ENCODE results near the gene SKAP2.

The SKAP2 gene

DNA sequence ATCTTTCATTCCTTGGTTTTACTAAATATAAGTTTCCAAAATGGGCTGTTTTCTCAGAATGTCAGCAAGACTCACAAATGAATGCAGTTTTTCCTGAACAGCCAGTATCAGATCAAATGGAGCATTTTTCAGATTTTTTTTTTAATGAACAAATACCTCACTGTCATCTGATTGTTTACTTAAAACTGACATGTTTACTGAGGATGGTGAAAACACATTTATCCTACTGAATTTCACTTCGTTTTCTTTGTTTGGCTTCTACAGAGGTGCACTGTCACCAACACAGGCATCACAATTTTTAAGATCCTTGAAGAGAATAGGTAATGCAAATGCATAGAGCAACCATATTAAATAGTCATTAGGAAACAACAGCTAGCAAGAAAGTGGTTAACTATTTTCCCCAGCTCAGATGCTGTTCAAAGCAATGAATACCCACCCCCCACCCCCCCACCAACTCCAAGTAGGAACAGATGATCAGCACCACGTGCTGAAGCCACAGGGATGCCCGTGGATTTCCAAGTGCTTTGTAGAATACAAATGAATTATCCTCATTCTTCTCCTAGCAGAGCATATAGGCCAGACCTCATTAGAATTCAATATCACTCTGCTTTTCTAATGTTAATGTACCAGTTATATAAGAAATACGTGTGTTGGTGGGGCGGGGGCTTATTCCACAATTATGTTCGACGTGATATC lies 205.9 kb downstream of the SKAP2 start:
- DNase-seq, result no peak

DNA sequence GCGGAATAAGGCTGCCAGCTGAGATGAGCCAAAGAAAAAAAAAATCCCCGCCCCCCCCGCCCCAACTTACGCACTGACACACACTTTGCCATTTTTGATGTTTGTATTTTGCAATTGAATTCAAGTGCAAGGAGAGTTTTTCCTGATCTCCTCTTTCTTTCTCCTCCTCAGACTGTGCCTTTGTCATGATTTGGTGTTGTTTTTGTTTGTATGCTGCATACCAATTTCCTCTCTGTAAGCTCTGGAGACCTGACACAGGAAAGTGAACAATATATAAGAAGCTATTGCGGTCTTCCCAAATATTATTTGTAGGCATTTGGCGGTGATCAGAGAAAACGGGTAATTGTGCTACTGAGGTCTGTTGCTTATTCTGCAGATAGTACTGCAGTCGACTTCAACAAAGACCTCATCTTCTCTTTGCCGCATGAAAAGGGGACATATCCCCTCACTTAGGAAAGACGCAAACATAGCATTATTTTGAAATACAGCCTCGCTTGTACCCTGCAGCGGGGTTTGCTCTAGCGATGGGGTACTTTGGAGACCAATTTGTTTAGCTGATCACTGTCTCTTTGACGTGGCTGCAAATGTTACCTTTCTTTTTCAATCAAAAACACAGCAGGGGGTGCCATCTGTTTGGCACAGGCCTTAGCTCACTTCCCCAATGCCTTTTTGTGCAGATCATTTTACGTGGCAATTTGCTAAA lies 206.6 kb downstream of the SKAP2 start:
- no peak for DNase-seq

DNA sequence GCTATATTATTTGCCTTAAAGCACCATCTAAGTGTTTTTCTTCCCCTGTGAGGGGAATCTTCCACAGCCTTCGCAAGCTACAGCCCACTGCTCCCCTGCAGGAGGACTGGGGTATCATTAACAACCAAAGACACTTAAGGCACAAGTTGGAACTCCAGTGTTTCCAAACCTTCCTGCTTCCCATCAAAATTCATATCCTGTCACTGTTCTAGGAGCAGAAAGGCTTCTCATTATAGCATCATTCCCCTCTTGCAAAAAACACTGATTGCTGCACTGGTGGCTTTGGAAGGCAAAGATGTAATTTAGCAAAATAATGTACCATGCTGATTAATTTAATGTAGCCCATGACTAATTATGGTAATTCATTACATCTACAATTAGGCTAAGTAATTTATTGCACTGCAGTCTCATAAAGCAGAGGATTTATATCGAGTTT lies 207.2 kb downstream of the SKAP2 start:
- DNase-seq, result no peak

DNA sequence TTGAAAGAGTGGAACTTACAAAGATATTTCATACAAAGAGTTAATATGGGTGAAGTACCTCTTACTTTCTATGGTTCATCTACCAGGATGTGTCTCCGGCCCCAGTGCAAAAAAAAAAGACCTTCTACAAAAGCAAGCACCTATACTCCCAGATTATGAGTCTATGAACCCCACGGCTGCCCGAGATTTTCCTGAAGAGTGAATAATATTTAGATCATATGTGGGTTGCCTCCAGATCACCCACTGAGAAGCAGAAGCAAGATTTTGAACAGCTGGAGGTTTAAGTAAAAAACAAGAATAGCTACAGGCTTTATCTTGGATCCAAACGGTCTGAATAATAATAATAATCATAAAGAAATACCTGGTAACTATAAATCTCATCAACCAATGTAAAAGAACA lies 207.7 kb downstream of the SKAP2 start:
- DNase-seq, result no peak

DNA sequence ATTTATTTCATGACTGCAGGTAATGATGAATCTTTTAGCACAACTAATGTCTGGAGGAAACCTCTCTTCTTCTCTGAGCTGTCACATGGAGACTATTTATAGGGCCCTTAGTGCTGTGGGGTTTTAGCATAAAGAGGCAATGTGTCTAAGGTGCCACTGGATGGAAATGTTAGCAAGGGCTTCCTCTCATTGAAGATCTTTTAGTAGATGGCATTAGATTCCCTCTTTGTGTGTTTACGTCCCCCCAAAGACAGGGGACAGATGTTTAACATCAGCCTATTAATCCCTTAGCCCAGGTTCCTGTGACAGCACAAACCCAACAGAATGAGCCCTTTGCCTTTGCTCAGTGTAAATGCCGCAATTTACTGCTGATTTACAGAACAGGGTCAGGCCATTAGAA lies 208.6 kb downstream of the SKAP2 start:
- DNase-seq, result no peak

DNA sequence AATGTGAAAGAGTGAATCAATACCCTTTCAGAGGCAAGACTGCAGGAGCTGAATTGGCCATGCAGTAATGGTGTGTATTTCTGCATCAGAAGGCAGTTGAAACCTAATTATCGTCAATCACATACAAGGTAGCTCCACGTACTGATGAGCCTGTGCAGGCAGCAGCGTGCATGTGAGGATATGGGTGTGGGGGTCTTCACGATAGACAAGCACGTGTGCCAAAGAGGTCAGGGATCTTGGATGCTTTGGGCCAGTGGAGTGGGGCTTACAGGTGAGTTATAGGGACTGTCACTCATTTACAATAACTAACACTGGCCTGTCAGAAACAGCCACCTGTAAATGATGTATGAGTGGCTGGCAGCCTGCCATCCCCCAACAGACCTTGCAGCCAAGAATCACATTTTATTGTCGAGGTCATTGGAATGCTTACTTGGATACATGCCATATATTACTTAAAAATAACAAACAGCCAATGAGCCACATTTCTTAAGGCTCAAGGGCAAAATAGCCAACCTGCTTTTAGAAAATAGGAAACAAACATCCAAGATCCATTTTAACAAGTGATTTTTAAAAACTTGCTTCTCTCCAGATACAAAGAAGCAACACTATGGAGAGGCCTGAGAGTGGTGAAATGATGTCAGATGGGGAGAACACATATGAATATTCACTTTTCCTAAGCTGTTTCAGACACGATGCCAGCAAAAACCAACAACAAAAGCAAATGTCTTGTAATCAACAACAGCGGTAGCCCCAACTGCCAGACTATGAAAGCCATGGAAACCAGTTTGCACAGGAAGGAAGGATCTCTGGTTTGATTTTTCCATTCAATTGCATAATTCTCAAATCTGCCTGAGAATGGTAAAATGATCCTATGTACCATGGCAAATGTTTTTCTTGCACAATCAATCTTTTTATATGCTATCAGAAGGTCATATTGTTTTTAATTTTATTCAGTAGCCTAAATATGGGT lies 210.7 kb downstream of the SKAP2 start:
- no peak for DNase-seq

DNA sequence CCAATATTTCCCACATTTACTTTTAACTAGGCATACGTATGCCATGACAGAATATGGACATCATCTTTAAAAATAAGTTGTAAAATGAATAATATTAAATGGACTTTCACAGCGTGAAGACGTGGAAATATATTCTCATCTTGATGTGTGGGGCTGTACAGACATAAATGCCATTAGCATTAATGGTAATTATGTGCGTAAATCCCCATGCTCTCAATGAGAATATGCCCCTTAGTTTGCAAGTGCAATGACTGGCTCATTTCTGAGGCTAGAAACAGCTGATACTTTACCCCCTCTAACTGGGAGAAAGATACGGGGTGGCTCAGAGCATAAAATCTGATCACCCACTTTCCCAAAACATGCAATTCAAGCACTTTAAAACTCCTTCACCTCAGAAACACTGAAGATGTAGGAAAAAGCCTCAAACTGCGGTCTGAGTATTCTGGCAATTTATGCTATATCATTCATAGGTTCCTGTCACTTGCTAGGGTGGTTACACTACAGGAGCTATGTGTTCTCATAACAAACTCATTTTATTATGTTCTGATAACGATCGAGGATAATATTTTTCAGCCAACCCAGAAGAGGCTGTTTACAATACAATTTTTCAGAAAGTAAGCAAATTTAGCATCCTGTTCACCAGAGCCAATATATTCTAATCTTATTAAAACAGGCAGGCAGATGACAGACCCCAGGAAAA lies 211.8 kb downstream of the SKAP2 start:
- no peak for DNase-seq

DNA sequence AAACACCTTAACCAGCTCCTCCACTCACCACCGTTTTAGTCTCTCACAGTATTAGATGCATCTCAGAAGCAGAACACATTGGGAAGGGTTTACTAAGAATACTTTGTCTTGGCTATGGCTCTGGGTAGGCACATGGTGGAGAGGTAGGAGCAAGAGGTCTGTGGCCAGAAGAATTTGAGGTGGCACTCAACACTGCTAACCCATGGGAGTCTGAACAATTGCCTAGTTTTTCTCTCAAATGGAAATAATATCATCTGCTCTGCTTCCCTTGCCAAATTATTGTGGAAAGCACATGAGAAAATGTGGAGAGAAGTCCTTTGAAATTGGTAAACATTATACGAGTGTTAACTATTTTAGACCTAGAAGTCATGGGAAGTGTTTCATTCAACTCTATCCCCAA lies 214.3 kb downstream of the SKAP2 start:
- no peak for DNase-seq

DNA sequence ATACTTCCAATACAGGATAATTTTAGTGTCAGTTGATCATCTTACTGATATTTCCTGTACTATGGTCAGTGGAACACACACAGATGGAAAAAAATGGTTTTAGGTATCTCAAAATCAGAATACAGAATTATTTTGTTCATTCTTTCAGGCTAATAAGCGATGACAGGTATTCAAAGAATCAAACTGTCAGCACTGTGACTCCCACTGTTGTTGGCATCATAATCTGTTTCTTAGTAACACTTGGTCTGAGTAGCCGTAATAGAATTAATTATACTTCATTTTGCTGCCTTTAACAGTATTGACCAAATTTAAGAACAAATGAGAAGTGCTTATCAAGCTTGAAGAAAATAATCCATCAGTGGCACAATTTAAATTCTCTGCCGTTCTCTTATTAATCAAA lies 215.0 kb downstream of the SKAP2 start:
- DNase-seq, result no peak

DNA sequence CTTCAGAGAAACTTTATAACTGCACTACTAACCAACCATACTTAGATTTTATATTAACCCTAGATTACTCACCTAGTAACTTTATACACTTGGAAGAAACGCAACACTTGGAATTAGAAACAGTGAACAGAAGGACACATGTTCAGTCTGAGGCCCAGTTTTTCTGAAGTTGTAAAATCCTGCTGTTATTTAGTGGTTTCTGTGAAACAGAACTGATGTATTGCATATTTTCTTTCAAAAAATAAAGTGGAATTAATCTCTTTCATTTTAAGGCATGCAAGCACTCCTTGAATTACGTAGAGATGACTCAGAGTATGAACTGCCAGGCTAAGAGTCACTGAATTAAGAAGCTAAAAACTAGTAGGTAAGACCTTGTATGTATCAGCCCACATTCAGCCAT lies 215.8 kb downstream of the SKAP2 start:
- no peak for DNase-seq

DNA sequence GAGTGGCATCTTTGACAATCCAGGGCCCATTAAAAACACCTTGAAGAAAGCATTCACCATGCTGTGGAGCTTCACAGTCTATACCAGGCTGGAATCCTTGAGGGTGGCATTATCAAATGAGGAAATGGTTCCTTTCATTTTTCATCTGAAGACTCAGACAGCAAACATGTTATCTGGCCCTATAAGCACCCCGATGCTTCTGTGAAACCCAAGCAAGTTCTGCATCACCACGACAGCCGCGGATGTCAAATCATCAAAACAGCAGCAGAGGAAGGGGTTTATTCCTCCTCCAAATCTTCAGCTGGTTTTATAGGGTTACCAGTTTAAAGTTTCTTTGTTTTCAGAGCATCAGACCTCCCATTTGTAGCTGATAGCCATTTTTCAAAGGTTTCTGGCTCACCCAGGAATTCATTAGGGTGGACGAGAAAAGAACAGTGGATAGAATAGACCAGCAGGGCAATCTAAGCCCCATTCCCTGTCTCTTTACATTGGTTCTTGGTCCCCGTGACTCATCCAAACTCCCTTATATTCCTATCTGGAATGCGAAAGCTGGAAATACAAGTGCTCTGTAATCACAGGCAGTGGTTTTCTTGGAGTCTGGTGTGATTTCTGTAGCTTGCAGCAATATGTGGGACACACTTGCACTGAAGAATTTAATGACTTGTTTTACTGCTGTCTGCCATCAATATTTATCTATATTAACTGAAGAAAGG lies 217.9 kb downstream of the SKAP2 start:
- DNase-seq, result no peak

DNA sequence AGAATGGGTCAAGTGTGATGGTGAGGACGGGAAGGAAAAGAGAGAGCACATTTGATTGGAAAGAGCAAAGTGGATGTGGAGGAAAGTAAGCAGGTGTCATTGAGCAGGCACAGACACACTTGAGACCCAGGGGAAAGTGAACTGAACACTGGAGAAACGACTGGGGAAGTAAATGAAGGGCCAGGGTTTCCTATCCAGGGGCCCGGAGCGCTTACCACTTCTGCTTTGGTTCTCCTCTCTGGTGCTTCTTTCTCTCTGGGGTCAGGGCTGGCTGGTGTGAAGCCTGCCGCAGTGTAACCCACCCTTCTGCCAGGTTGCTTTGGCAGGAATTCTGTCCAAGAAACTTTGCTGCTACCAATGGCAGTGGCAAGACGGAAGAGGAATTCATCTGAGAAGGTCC lies 219.3 kb downstream of the SKAP2 start:
- no peak for DNase-seq

DNA sequence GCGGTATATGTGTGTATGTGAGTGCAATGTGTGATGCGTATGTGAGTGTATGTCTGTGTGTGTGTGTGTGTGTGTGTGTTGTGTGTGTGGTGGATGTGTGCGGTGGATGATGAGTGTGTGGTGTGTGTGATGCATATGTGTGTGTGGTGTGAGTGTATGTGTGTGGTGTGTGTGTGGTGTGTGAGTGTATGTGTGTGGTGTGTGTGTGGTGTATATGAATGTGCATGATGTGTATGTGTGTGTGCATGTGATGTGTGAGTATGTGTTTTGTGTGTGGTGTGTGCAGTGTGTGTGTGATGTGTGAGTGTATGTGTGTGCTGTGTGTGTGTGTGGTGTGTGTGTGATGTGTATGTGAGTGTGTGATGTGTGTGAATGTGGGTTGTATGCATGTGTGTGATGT lies 222.0 kb downstream of the SKAP2 start:
- no peak for DNase-seq

DNA sequence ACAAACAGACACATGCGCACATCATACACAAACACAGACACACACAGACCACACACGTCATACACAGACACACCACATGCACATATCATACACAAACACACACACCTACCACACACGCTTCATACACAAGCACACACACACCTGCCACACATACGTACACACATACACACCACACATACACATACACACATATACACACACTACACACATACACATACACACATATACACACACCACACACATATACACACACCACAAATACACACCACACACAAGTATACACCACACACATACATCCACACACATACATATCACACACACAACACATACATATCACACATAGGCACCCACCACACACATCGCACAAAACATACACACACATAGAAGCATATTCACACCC lies 224.7 kb downstream of the SKAP2 start:
- no peak for DNase-seq

DNA sequence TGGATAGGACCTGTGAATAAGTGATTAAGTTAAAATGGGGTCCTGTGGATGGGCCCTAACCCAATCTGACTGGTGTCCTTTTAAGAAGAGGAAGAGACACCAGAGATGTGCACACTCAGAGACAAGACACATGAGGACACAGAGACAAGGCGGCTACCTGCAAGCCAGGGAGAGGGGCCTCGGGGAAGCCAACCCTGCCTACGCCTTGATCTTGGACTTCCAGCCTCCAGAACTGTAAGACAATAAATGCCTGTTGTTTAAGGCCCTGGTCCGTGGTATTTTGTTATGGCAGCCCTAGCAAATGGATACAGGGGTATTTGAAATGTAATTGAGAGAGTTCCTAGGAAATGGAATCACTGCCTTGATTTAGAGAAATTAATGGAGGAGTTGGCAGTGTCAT lies 225.3 kb downstream of the SKAP2 start:
- DNase-seq, result no peak

DNA sequence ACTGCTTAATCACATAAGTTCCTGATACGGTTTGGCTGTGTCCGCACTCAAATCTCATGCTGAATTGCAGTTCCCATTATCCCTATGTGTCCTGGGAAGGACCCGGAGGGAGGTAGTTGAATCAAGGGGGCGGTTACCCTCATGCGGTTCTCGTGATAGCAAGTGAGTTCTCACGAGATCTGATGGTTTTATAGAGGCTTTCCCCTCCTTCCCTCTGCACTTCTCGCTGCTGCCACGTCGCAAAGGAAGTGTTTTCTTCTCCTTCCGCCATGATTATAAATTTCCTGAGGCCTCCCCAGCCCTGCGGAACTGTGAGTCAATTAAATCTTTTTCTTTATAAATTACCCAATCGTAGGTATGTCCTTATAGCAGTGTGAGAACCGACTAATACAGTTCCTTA lies 226.2 kb downstream of the SKAP2 start:
- no peak for DNase-seq

DNA sequence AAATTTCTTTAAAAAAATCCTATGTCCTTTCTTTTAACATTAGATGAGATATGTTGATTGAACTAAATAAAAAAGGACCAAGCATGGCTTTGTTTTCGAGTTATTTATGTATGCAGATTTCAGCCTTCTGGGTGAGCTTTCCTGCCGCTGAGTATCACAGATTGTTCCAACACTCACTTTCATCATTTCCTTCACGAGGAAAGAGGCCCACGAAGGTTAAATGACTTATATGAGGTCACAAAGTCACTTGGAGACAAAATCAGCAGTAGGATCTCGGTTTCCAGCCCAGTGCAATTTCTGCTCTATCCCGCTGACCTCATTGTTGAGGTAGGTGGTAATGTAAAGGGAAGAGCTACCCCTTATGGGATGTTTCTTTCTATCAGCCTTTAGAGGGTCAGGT lies 226.8 kb downstream of the SKAP2 start:
- DNase-seq, result no peak

DNA sequence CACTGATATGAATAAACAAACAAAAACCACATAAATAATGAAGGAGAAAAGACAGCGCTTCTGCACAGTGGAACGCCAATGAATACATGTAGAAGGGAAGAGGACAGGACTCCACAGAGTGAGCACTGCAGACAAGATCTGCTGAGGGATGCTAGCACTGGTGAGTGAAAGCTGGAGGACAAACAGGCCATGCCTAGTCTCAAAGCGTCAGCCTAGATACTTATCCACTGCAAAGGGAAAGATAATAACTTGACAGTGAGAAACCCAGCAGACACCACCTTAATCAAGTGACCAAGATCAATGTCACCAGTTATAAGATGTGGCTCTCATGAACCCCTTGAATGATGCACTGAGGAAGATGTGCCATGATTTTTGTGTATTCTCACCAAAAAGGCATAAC lies 227.6 kb downstream of the SKAP2 start:
- no peak for DNase-seq

DNA sequence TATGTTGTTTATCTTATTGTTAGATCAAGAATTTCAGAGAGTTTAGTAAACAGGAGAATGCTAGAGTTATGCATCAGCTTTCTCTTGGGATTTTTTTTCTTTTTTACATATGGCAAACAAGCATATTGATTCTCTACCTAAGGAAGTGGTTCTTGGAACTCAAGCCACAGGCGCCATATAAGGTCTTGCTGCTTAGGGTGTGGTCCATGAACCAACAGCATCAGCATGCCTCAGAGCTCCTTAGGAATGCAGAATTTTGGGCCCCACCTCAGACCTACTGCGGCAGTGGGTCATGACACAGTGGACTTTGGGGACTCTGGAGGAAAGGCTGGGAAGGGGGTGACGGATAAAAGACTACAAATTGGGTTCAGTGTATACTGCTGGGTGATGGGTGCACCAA lies 230.8 kb downstream of the SKAP2 start:
- no peak for DNase-seq

DNA sequence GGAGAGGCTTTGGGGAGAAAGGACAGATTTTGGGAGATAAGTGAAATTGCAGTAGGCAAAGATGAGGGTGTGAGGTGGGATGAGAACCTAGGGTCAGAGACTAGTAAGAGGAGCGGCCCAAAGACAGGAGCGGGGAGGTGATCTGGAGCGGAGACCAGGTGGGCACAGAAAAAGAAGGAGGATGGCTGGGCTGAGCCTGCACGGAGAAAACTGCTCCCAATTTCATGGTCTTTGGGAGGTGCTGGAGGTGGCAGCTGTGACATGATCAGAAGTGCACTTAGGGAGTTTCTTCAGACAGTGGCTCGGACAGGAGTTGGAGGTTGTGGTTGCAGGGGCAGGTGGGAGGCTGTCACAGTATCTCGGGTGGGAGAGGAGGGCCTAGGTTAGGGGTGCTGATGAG lies 232.8 kb downstream of the SKAP2 start:
- DNase-seq, result no peak

DNA sequence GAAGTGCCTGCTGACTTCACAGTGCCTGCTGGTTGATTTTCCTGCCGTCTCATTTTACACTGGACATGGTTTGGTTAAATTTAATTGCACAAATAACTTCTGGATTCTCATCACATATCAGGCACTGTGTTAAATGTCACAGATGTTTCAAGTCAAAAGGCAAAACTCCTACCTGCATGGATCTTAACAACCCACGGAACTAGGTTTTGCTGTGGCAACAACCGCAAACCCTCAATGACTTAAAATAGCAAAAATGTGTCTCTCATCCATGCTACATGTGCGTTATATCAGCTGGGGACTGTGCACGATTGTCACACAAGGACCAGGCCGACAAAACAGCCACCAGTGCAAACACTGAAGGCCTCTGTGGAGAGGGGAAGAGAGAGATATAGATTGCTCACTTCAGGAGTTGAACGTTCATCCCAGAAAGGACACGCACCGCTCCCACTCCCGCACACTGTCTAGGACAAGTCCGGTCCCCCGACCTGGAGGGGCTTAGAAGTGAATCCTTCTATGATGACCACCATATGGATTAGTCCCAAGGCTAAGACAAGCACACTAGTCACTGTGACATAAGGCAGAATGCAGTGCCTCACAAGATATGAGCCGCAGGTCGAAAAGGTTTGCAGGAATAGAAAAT lies 233.3 kb downstream of the SKAP2 start:
- no peak for DNase-seq

DNA sequence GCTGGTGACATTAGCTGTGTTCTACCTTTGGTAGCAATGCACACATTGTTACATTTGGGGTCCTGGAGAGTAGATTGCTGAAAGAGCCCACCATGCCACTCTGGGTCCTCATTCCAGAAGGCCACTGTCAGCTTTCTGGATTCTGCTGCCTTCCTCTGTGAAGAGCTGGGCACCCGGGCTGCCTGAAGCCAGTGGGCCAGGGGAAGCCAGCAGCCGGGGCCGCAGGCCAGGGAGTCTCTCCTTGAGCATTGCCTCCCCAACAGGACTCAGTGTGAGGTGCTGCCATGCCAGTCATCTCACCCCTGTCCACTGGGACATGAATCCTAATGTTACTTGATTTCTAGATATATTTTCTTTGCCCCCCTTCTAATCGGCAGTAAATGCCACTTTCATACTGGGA lies 234.0 kb downstream of the SKAP2 start:
- DNase-seq, result no peak
